Stimulated activated CD8-positive, alpha-beta memory T cell treated with anti-CD3 and anti-CD28 coated beads, Interleukin-12 subunit alpha, Interleukin-12 subunit beta, amount 100 ng/mL, for 24 hours (primary cell): Measurements from ENCODE around the gene ADAMTS17.

Source experiments
- DNase-seq: peaks from one replicate; pipeline ENCODE4 v3.0.0-alpha.2; 2020; ENCODE audit errors: extremely low read depth

ADAMTS17 gene

DNA sequence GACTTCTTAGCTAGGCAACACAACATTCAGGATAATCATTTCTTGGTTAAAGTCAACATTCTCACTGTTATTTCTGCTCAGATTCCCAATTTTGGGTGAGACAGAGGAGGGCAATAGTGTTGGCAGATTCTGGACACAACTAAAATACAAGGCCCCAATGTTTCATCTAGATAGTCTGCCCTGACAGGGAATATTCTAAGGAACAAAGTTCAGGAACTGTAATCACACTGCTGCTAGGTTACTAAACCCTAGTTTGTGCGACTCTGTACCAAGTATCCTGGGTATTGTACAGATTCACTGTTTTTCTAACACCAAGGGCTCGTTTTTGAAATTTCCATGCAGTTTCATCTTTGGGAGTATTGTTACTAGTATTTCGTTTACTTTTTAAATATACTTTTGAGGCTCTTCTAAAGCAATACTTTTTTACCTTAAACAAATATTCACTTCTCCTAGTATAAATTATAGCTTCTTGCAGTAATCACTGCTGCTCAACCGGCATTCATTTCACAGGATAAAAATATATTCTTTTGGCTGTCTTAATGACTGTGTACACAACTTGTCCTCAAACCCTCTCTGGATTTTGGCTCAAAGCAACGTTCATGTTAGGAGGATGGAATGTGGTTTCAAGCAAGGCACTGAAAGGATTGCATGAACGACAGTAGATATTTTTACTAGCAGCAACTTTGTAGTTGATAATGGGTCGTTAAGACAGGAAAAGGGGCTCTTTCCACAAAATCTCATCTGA, 167.4 kb downstream of the ADAMTS17 start:
- DNase-seq: no peak

DNA sequence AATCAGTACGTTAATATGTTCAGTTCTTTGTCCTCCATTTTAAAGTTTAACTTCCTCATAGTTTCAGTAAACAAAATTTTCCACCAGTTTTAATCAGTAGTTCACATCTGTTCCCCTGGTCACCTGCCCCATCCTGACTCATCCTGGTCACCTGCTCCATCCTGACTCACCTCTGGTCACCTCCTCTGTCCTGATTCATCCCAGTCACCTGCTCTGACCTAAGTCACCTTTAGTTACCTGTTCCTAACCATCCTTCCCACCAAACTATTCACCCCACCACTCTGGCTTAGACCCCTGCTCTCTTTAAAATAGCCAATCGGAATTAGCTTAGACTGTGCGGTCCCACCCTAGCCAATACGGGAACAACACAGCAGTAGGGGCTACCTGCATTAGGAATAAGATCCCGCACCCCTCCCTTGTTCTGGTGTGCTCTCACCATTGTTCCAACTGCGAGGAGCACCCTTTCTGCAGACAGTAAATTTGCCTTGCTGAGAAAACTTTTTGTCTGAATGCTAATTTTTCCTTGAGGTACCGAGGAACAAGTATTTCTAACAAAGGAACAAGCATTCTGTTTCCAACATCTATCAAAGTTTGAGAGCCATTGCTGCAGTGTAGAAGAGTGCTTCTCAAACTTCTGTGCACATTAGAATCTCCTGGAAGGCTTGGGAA, 169.3 kb downstream of the ADAMTS17 start:
- DNase-seq: no peak

DNA sequence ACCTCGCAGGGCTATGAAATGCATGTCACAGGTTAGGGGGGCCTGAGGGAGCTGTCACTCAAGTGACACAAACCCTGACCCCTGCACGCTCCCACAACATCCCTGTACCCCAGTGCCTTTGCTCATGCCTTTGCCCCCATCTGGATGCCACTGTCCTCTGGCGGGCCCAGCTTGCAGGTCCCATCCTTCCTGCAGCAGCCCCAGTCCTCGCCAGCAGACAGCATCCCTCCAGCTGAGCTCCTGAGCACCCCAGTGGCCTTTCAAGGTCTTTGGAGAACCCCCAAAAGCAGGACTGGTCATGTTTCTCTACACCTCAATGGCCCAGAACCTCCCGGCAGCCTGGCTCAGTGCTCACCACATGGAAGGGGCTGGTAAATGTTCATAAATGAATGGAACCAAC, 170.4 kb downstream of the ADAMTS17 start:
- DNase-seq: no peak

DNA sequence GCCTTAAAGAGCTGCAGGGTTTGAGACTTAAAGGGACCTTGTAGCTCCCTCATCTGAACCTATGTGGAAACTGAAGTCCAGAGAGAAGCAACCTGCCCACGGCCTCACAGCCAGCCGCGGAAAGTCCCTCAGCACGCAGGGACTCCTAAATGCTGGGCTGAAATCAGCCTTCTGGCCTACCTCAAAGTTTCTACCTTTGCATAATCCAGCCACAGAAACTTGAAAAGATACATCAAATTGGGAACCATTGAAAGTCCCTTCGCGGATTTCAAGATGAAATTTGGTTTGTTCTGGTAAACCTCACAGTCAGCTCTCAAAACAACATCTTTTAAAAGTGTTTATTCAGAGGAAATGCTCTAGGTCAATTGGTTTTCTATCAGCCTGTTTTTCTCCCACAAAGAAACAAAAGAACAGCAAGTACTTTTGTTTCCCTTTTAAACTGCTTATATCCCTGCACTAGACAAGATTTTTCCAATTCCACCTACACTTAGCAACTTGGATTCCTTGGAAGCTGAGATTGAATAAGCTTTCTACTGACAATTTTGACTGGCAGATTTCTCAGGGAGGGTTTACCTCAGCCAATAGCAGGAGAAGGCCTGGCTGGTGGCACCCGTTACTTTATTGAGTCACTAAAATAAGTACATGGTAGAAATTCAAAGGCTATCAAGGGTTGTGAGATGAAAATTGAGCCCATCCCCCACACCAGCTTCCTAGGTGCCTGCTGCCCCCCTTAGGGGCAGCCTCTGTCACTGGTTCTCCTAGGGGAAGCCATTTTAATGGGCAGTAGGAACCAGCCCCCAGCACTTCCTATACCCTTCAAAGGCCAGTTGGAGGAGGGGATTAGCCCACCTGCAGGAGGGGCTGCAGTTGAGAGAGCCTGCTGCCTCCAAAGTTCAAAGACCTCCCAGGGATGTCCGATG, 171.2 kb downstream of the ADAMTS17 start:
- DNase-seq: no peak

DNA sequence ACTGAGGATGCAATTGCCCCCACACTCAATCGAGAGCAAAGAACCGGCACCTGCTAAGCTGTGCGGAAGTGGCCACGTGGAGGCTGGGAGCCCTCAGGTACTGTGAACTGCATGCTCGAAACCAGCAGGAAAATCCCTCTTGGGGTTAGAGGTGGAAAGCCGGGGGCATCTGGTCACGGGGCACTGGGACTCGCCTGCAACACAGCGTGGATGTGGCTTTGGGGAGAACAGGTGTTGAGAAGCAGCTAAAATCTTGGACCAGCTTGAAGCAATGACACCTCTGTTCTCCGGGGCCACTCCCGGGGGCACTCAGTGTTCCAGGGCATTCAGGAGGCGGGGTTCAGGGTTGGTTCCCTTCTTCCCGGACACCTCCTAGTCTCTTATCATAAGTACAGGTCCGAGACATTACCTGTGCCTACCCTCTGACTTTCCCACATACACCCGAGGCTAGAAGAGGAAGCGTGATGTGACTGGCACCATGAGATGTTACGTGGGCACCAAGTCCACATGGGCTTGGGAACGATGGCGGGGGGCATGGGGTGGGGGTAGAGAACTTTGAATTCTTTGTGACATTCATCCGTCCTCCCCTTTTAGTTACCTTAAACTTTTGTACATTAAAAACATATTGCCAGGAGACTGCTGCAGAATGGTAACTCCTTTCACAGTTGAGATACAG, 172.0 kb downstream of the ADAMTS17 start:
- no peak for DNase-seq

DNA sequence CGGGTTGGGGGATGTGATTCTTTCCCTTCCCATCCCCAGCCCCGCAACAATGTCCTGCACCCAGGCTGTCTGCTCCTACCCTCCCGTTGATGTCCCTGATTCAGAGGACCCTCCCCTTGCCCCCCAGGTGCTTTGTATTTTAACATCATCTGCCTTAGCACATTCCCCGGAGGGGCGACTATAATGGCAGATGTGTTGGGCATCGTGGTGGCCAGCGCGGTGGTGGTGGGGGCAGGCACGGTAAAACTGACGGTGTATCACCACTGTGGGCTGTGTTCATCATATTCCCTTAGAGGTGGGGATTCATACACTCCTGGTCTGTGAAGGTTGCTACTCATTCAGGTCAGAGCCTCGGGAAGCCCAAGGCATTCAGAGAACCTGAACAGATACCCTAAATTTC, 173.0 kb downstream of the ADAMTS17 start:
- DNase-seq: no peak

DNA sequence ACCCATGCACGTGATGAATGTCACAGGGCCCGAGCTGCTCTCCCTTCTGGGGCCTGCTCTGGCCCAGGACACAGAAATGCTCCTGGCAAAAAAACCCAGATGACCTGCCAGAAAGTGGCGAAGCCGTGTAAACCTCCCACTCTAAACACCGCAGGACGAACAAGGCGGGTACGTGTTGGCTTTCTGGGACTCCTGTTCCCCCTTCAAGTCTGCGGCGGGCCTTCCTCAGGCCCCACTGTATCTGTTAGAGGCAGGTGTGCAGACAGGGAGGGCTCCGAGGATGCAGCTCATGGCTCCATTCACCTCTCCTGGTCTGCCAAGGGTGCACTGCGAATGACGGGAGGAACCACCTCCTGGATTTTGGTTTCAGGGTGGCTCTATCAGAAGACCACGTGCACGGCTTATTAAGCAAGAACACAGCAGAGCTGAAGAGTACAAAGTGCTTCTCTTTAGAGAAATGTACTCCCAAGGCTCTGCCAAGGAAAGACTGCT, 173.8 kb downstream of the ADAMTS17 start:
- DNase-seq: no peak

DNA sequence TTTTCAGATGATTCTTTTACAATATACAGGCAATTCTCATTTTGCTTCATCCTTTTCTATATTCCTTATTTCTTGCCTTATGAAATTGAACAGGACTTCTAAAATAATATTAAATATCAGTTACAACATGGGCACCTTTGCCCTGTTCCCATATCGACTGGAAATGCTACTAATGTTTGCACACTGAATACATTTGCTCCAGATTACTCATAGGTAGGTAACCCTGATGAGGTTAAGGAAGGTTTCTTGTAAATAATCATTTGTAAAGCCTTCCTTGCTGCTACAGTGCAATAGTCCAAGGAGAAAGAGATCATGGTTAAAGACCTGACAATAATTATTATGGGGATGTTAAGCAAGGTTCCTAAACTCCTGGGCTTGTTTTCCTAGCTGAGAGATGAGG, 175.5 kb downstream of the ADAMTS17 start:
- no peak for DNase-seq

DNA sequence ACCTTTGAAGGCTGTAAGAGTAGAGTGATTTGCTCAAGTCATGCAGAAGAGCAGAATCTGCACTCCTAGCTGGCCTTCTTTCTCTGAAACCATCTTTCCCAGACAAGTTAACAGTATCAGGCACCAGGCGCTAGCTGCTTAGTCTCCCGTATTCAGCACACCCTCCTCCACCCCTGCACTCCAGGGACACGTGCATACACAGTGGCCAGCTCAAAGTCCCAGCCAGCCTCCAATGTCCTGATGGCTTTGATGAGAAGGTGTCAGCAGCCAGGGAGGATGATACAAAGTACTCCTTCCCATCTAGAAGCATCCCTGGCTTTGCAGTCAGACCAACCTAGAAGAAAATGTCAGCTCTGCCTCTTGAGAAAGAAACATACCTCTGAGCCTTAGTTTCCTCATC, 177.8 kb downstream of the ADAMTS17 start:
- no peak for DNase-seq

DNA sequence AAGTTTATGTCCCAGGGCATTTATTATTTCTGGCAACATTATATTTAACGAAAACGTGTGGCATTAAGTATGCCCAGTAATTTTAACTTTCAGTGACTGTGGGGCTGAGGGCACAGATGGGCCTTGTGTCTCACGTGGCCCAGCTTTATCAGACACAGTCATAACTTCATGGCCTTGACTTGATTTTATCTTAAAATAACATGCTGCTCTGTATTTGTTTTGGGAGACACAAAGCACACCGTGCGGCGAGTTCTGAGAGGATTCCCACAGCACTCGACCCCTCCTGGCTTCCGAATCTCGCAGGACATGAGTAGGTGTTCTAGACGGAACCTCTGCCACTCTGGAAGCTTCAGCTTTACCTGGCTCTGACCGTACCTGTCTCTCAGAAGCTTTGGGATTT, 180.8 kb downstream of the ADAMTS17 start:
- DNase-seq: no peak

DNA sequence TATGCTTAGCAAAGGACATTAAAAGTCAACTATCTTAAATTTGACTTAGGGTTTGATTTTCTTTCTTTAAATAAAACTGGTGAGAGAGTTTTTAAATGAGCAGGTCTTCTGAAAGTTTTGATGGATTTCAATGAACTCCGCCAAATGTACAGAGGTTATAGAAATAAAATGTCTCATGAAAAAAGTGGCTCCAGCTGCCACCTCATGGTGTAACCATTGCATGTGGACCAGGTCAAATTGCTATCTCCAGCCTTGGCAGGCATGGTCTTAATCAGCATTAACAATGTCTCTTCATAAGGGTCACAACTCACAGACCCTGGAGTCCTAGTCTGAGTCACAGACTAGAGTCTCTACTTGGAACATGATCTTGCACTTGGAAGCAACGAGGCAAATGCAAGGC, 182.3 kb downstream of the ADAMTS17 start:
- DNase-seq: no peak

DNA sequence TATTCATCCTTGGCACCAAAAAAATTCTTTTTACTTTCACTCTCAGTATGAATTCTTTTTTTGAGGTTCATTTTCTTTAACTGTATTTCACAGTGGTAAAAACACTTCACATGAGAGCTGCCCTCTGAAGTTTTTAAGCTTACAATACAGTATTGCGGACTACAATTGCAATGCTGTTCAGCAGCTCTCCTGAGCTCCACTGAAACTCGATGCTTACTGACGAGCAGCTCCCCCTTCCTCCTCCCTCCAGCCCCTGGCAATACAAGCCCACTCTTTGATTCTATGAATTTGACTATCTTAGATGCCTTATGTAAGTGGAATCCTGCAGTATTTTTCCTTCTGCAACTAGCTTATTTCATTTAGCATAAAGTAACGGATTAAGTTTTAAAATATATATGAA, 183.4 kb downstream of the ADAMTS17 start:
- no peak for DNase-seq

DNA sequence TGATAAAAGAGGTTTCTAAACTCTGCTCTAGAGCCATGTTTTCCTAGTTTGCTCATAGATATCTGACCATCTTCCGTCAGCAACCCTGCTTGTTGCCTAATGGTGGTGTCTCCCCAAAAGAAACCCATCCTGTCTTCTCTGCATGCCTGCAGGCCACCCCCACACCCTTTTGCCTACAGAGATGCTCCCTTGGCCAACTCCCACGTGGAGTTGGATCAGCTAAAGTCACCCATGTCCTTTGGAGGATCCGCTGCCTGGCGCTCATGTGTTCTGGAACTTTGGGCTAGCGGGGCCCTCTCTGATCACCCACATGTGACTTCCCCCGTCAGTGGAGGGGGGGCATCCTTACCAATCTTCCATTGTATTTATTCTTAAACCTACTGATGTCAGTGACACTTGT, 185.6 kb downstream of the ADAMTS17 start:
- DNase-seq: no peak

DNA sequence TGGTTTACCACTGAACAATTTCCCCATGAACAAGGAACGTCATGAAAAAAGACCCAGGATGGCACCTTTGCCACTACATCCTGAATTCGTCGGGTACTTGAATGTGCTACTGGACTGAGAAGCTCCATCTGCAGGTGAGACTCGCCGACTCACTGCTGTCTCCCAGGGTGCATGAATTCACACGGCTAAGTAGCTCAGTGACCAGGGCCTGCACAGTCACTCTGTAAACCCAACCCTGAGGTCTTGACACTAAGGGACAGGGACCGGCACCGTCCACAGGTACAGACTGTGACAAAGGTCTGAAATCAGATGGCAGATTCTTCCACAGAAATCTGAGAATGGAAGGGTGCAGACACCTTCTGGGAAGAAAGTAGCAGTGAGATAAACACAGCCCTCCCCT, 187.4 kb downstream of the ADAMTS17 start:
- DNase-seq: no peak

DNA sequence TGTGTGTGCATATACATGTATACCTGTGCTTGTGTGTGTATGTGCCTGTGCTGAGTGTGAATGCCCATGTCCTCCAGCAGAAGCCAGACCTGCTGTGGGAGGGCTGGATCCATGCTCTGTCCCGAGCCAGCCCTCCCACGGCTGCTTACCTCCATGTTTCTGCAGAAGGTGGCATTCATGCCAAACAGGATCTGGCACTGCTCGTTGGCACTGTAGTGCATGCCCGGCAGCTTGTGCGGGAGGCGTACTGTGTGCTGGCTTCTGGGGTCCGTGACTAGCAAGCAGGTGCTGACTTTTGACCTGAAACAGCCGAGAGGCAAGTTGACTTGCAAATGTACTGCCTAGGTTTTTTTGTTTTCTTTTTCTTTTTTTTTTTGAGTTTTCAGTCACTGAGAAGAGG, 189.3 kb downstream of the ADAMTS17 start:
- no peak for DNase-seq

DNA sequence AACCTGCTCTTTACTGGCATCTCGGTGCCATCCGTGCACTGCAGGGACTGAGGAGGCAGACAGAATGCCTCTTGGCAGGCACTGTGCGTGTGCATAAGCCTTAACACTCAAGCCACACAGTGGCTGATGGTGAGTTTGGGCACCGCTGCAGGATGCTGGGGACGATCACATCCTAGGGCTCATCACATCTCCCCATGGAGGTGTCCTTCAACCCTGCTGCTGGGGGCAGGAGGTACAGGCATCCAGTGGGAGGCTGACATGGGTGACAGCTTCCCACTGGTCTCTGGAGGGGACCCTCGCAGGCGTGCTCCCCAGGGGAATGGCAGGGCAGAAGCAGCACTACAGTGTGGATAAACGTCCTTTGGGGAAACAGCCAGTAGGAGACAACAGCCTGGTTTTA, 190.9 kb downstream of the ADAMTS17 start:
- DNase-seq: no peak

DNA sequence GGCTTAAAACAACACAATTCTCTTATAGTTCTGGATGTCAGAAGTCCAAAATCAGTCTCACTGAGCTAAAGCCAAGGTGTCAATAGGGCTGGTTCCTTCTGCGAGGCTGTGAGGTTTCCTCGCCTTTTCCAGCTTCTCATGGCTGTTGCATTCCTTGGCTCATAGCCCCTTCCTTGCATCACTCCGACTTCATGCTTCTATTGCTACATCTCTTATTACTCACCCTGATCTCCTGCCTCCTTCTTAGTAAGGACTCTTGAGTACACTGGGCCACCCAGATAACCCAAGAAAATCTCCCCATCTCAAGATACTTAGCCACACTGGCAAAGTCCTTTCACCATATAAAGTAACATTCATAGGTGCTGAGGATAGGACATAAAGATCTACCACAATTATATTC, 193.9 kb downstream of the ADAMTS17 start:
- no peak for DNase-seq

DNA sequence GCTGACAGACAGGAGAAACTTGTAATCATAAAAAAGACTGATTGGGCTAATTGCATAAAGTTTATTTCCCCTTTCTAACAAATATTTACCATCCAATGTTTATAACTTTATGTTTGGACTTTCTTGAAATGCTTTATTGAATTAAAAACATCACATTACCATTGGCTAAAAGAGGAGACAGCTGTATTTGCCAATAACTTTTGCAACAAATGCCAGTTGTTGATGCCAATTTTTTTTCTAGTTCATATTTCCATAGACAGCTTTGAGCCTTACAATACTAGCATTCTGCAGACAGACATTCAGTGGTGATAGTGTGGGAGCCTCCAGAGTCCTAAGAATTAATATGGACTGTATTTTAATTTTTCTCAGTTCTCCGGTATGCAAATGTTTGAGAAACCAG, 198.4 kb downstream of the ADAMTS17 start:
- DNase-seq: no peak

DNA sequence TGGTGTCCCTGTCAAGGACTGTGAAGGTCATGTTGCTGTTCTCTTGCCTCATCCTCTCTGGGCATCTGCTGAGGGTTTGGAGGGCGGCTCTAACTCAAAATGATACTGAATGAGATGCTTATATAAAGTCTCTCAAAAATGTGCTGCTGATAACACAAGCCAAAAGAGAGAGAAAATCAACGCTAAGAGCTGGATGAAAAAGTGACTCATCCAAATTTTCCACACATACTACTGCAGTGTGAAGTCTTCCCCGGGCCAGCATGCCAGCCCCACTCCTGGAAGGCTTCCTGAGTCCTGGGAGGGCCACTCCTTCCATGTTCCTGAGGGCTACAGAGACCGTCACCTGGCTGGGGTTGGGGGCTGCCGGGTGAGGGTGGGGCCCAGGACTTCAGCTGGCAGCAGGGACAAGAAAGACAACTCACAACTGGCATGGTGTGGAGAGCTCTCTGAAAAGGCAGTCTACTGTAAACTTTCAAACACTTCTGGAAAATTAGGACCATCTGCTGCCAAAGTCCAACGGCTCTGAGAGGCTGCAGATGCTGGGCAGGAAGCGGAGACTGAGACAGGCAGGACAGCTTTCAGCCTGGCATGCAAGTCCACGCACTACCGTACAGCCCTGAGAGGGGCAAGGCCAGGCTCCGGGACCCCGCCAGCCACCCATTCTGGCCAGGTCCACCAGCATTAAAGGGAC, 200.3 kb downstream of the ADAMTS17 start:
- DNase-seq: no peak

DNA sequence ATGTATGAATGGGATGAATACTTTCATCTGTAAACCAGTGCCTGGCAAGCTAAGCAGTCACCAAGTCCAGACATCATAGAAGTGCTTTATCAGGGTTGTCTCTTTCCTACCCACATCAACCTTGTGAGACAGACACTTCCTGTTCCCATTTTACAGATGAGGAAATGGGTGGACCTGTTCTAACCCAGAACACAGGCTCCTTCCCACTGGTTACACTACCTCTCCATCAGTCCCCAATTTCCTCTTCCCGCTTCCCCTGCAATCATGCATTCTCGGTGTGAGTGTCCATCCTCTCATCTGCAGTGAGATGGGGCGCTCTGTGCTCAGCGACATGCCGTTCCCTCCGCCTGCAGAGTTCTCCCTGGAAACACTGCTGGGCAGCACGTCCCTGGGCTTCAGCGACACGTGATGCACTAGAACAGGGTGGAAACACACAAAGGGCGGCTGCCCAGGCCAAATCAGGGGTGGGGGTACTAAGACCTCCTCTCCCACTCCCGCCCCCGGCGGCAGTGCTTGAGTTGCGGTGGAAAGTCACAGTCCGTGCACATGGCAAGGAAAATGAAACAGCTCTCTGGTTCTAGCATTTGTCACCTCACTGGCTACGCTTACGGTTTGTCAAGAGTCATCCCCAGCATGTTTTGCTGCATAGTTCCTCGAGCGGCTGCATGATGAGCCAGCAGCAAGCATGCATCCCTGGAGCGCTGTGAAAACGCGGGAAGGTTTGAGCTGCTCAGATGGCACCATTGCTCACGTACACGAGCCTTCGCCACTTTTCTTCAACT, 201.1 kb downstream of the ADAMTS17 start:
- no peak for DNase-seq
